CD4-positive, alpha-beta T cell treated with Interleukin-15 for 1 hour (primary cell): Measurements from ENCODE around the gene SLC1A2.

ENCODE experiments used
- DNase-seq: peaks from one replicate; pipeline ENCODE4 v3.0.0-alpha.2; 2020

SLC1A2 gene

DNA sequence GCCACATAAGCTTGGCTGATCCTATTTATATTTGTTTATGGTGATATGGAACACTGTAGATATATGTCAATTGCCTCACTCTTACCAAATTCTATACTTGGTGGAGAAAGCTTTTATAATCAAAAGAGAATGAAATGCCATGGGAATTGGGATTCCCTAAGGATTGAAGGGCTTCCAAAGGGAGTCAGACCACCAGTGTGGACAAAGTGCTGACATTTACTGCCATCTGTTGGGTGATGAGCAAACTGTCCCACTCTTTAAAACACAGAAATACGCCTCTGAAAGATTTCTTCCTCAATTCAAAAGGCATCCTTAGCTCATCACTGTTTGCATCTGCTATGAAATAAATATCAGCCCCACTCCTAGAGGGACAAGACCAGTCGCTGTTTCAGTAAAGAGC is 7.1 kb downstream of the SLC1A2 start:
- no peak for DNase-seq

DNA sequence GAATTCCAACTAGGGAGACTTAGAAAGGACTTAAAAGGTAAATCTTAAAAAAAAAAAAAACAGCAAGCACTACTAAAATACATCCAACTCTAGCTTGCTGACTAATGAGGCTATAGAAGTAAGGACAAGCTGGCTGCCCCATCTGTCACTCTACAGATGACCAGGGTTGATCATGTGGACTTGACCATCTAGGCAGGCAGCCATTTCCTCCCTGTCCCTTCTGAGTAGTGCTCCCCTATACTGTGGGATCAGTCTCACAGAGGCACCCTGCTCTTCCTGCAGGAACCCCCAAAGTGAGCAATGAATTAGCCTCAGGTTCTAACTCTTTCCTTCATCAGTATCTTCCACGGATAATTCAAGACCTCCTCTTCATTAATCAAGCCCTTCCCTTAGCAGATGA is 12.3 kb downstream of the SLC1A2 start:
- no peak for DNase-seq

DNA sequence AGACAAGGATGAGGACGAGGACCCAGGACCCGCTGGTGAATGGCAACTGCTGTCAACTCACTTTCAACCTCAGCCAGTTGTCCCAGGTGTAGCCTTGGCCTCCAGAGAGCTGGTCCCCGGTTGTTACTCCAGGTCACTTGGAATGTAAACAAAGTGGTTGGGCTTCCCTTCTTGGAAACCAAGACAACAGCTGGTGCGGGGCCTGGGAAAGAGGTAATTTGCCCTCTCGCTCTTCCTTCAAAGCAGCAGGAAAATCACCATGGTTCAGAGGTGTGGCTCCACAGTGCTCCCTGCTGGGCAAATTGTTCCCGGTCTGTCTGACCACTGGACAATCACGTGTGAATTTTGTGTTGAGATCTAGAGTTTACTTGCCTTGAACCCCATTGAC is 15.0 kb downstream of the SLC1A2 start:
- no peak for DNase-seq

- DNase-seq, result no peak
Observed at GRCh38 chr11:35403765-35404387, 15.5 kb downstream of the SLC1A2 start.

DNA sequence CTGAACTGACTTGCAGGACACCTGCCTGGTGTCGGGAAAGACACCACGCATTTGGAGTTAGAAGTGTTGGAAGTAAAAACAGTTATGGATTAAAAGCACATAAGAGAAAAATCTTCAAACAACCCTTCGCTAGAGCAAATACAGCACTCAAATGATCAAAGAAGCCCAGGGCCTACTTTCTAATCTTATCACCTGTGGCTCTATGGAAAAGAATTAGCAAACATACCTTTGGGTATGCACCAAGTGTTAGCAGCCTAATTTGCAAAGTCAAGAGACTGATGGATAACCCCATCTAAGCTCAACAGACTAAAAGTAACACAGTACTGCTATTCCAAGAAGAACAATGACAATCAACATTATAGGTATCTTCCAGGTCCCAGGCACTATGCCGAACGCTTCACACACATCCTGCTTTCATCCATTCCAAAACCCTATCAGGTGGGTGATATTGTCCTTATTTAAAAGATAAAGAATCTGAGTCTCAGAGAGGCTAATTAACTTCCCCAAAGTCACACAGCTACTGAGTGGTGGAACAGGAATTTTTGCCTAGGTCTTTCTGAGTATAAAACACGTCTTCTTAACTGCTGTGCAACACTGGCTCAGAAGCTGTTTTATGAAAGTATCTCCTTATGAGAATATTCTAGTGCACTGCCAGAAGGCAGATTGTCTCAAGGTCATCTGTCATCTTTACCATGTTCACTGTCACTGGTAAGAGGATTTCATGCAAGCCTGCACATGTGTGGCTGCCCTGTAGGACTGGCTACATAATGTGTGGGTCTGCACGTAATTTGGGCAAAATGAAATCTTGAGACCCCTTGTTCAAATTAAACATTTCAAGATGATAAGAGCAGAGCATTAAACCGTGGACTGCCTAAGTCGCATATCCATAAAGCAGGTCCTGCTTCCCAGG is 16.4 kb downstream of the SLC1A2 start:
- no peak for DNase-seq

DNA sequence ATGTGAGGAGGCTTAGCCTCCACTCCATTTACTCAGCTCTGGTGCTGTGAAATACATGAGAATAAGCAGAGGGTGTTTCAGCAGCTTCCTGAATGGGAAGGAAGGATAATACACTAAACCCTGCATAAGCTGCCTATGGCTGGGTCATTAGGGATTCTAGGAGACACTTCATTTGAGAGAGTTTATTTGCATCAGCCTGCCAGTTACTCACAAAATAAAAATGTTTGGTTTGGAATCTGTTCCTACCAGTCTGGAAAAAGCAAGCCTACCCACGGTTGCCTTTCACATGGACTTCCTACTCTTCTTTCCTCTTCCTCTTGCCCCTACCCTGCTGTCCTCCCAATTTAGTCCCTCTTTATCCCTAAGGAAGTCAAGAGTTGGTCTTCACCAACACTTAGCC is 20.5 kb downstream of the SLC1A2 start:
- DNase-seq, result no peak

DNA sequence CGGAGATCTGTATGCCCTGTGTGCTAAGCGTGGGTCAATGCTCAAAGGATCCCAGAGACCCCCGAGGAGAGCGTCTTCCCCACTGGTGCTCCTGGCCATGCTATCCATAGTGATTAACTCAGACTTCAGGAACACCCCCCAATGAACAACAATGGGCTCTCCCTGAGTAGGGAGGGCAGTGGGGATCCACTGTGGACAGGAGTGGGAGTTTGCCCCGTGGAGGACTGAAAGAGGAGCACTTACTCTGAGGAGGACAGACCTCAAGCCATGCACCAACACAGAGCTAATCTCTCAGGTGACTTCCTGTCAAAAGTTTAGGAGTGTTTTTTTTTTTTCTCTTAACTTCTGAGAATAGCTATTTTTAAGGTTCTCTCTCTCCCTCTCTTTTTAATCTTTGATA is 24.4 kb downstream of the SLC1A2 start:
- no peak for DNase-seq

- no peak for DNase-seq
Observed at GRCh38 chr11:35393098-35393497, 26.3 kb downstream of the SLC1A2 start.

GRCh38 chr11:35391922-35392688 is 27.3 kb downstream of the SLC1A2 start:
- DNase-seq, result peak; percentile 78

GRCh38 chr11:35390737-35391682 is 28.3 kb downstream of the SLC1A2 start:
- DNase-seq, result no peak

- no peak for DNase-seq
Observed at GRCh38 chr11:35389897-35390465, 29.4 kb downstream of the SLC1A2 start.

- no peak for DNase-seq
Observed at GRCh38 chr11:35389112-35389511, 30.2 kb downstream of the SLC1A2 start.

- DNase-seq, result no peak
Observed at GRCh38 chr11:35388061-35388460, 31.3 kb downstream of the SLC1A2 start.

GRCh38 chr11:35387111-35387982 is 32.0 kb downstream of the SLC1A2 start:
- DNase-seq, result no peak

- no peak for DNase-seq
Observed at GRCh38 chr11:35383953-35384352, 35.4 kb downstream of the SLC1A2 start.

GRCh38 chr11:35381709-35382322 is 37.5 kb downstream of the SLC1A2 start:
- DNase-seq, result no peak

DNA sequence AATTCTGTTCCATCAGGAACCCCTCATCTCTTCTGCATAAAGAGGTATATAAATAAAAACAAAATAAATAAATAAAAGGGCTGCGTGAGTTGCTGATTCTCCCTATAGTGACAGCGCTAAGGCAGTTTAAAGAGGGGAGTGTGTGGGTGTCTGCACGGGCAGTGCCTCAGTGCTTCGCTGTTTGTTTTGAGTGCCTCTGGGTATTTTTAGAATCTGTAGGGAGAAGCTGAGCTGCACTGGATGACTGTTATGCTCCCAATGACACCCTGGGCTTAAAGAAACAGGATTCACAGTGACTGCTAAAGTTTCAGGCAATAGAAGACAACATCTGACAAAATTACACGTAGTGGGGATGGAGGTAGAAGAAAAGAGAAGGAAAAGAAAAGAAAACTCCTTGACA is 38.8 kb downstream of the SLC1A2 start:
- DNase-seq, result no peak

- DNase-seq, result no peak
Observed at GRCh38 chr11:35377262-35377661, 42.1 kb downstream of the SLC1A2 start.

DNA sequence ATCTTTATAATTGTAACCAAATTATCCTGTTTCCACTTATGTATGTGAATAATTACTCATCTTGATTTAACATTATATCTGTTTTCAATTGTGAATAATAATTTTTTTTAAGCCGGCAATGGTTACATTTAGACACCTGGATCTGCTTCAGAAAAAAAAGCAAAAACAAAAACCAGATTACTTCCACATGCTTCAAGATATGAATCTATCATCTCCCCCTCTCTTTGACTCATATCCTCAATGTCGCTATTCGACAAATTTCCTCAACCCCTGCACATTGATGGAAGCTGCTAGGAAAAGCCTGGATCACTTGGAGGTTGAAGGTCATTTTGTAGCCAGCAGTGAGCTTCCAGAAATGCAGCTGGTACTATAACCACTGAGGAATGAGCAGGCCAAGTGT is 42.7 kb downstream of the SLC1A2 start:
- no peak for DNase-seq

GRCh38 chr11:35376118-35376510 is 43.2 kb downstream of the SLC1A2 start:
- DNase-seq, result no peak
